UCSD-AML1 (cell line): ENCODE data around the gene ZNF143.
"Not testable (repeated sequence)": the region's sequence is repeated elsewhere in the genome, so short reads cannot be mapped to it uniquely, and the experiment has no call there.

Experiments
- DNase-seq: peaks from one replicate; lab custom pipeline; 2025; ENCODE audit not compliant: unreplicated experiment; lab: John Stamatoyannopoulos, UW

Gene ZNF143

GRCh38 chr11:9535189-9535781, 74.5 kb downstream of the ZNF143 start:
- peak; percentile 75 for DNase-seq

DNA sequence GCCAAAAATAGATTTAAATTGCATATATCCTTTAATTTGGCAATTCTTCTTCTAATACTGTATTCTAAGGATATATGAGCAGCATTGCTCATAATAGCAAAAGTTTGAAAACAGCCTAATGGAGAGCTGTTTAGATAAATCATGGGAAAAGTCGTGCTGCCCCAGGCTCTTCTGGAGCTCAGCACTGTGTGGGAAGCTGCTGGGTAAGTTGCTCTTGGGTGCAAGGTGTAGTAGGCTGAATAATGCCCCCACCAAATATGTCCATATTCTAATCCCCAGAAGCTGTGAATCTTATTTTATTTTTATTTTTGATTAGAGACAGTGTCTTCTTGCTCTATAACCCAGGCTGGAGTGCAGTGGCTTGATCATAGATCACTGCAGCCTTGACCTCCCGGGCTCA, 77.7 kb downstream of the ZNF143 start:
- no peak for DNase-seq

DNA sequence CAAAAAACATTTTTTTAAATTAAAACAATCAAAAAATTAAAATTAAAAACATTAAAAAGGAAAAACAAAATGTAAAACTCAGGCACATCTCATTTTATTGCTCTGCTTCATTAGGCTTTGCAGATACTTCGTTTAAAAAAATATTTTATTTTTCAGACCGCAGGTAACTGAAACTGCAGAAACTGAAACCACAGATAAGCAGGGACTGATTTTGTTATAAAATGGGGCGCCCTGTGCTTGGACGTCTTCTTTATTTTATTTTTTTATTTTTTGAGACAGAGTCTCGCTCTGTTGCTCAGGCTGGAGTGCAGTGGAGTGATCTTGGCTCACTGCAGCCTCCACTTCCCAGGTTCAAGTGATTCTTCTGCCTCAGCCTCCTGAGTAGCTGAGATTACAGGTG, 88.4 kb downstream of the ZNF143 start:
- DNase-seq, result not testable (repeated sequence)

DNA sequence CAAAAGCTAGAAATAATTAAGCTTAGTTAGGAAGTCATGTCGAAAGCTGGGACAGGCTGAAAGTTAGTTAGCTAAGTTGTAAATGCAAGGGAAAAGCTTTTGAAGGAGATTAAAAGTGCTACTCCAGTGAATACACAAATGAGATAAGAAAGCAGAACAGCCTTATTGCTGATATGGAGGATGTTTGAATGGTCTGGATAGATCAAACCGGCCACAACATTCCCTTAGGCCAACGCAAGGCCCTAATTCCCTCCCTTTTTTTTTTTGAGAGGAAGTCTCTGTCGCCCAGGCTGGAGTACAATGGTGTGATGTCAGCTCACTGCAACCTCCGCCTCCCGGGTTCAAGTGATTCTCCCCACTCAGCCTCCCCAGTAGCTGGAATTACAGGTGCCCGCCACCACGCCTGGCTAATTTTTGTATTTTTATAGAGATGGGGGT, 89.4 kb downstream of the ZNF143 start:
- DNase-seq, result no peak

GRCh38 chr11:9561279-9561982, 100.6 kb downstream of the ZNF143 start:
- no peak for DNase-seq

GRCh38 chr11:9562716-9563115, 101.9 kb downstream of the ZNF143 start:
- DNase-seq, result no peak

GRCh38 chr11:9563196-9563730, 102.5 kb downstream of the ZNF143 start:
- no peak for DNase-seq

DNA sequence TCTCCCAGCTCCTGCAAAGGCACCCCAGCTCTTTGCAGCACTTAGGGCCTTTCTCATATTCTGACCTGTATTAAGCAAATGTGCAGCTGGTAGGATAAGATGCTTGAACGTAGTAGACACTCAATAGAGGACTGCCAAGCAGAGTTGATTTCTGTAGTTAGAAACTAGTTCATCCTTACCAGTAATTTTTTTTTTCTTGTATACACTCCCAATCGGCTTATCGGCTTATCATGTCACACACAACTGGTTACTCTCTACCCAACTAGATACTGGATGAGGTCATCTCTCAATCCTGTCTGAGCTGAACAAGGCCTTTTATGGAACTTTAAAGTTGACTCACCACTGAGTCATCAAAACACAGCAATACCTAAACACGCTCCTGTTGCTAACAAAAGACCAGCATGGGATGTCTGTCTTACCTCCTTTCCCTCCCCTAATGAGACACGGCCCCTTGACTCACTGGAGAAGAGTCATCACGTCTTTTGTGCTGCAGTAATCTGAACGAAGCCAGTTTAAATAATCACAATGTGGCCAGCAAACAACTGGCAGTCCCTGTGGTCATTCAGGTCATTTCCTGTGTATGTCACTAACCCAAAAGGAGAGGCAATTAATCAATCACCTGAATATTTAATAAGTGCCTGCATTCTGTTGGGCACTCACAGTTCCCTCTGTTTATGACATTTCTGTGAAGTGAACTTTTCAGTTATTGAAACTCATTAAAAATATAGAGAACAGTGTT, 105.2 kb downstream of the ZNF143 start:
- DNase-seq, result no peak

DNA sequence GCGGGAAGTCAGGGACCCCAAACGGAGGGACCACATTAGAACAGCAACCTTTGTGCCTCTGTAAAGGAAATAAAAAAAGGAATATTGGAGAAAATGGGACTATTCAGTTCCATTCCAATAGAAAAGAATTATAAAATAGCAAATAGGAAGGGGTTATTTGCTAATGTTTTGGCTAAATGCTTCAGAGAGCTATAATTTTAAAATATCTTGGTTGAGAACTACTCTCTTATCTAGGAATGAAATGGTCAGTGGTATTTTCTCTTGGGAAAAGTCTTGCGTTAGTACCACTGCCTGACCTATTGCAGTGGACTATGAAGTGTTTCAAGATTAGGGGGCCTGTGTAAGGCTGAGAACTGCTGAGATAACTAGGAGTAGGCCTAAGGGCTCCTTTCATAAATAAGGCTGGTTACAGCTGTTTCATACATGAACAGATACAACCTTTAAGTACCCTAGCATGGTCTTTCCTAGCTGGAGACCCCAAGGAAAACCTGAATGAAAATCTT, 105.8 kb downstream of the ZNF143 start:
- DNase-seq, result no peak

GRCh38 chr11:9567401-9567800, 106.6 kb downstream of the ZNF143 start:
- DNase-seq, result no peak

DNA sequence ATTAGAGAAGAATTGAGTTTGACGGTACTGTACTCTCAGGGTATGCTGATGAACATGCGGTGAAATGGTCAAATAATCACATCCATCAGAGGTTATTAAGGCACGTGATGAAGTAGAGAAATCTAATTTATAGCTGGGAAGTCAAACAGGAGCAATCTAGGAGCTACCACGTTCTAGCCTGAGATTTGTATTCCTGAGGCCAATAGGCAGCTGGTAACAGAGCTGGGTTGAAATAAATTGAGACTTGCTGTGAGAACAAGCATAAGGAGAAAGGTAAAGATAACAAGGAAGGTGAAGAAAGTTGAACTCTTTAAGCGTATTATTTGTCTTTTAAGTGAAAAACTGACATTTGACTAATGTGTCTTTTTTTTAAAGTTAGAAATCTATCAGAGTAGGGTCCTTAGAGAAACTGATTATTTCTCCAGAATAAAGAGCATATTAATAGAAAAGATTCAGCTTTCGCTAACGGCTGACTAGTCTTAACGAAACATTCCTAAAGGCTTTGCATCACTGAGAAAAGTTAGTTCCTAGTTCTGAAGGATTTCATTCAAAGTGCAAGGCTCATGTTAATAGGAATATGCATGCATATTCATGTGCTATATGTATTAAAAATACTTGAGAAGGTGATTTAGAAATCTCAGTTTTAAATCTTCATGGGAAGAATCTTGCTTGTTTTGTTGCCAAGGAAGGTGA, 107.5 kb downstream of the ZNF143 start:
- DNase-seq, result no peak

- no peak for DNase-seq
Observed at GRCh38 chr11:9568854-9569587, 108.2 kb downstream of the ZNF143 start.

GRCh38 chr11:9569588-9570164, 108.9 kb downstream of the ZNF143 start:
- no peak for DNase-seq

GRCh38 chr11:9570313-9571025, 109.7 kb downstream of the ZNF143 start:
- DNase-seq, result no peak

DNA sequence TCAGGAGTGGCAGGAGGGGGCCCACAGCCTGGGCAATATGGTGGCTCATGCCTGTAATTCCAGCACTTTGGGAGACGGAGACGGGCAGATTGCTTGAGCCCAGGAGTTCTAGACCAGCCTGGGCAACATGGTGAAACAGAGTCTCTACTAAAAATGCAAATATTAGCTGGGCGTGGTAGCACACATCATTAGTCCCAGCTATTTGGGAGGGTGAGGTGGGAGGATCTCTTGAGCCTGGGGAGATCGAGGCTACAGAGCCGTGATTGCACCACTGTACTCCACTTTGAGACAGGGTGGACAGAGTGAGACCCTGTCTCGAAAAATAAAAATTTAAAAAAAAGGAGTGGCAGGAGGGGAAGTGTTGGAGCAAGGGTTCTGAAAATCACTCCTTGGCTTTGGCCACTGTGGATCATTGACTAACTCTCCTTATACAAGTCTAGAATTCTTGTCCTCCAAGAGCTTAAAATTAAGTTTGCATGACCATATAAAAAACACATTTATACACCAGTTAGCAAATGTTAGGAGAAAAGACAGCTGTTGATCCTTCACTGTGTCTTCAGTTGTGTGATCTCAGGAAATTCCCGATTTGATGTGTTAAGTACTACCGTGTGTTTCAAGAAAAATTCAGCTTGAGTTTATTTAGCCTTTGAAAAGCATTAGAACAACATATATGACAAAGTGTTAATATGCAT, 110.4 kb downstream of the ZNF143 start:
- DNase-seq, result no peak

DNA sequence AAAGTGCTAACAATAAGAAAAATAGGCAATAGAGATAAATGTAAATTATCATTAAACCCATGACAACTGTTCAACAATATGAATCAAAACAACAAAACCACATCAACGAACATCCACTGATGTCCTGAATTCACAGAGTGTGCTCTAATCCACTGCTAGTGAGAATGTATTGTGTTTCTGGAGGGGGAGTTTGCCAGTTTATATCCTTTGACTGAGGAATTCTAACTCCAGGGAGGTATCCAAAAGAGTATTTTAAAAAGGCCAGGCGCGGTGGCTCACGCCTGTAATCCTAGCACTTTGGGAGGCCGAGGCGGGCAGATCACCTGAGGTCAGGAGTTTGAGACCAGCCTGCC, 110.9 kb downstream of the ZNF143 start:
- no peak for DNase-seq

- DNase-seq, result peak; percentile 98
Observed at GRCh38 chr11:9573052-9573774, 112.4 kb downstream of the ZNF143 start, which contains the start of gene WEE1. Gene WEE1, plus strand, starts transcription at chr11:9573670. Its CDS starts 264 bp downstream, at chr11:9573934.
